H1 (cell line): Measurements from ENCODE around the gene METRN. TPM values are rescaled to one million over a fixed set of nuclear protein-coding genes. Genes with fewer than 3 reads are reported as not detected.
A peak's percentile ranks its signal among the peaks of the same experiment; 100 is the strongest.

Experiments used
- CTCF ChIA-PET: fragments of 300-600 bp; sonication (Branson Sonifier 250); formaldehyde crosslinking; loops from one replicate; lab custom pipeline; 2021; ENCODE audit not compliant: partially characterized antibody; lab: Charles Lee
- POLR2A ChIA-PET: fragments of 300-600 bp; sonication (Branson Sonifier 250); formaldehyde crosslinking; loops from one replicate; lab custom pipeline; 2021; ENCODE audit warnings: inconsistent platforms; ENCODE audit not compliant: partially characterized antibody; lab: Charles Lee
- DNase-seq, 2 experiments: peaks; one replicate each; pipeline versions ENCODE4 v3.0.0 to v3.0.0-alpha.2; 2010 to 2022; ENCODE audit warnings: low spot score in 2 of 2, low read depth in 1 of 2, mixed read lengths in 1 of 2
- FAIRE-seq: peaks from 2 replicates; lab custom pipeline; 2011; peaks lifted over from hg19 to GRCh38; lab: Jason Lieb, UNC
- H2AFZ ChIP-seq: 2 replicates; pipeline ENCODE4 v1.8.1; 2012; ENCODE audit warnings: low read length, inconsistent platforms
- H2AK5ac ChIP-seq: 2 replicates; pipeline ENCODE4 v1.6.1; 2013; ENCODE audit warnings: low read depth, low read length
- H2BK120ac ChIP-seq: replicated peaks from 2 replicates; pipeline ENCODE3; 2013; ENCODE audit warnings: low read depth, low read length, inconsistent platforms
- H2BK12ac ChIP-seq: 2 replicates; pipeline ENCODE4 v1.6.1; 2013; ENCODE audit warnings: low read depth, low read length
- H2BK15ac ChIP-seq: 2 replicates; pipeline ENCODE4 v1.6.1; 2013; ENCODE audit warnings: low read length
- H2BK20ac ChIP-seq: 2 replicates; pipeline ENCODE4 v1.6.1; 2013; ENCODE audit warnings: low read length
- H2BK5ac ChIP-seq: 2 replicates; pipeline ENCODE4 v1.6.1; 2013; ENCODE audit warnings: low read depth, low read length
- H3K14ac ChIP-seq: 2 replicates; pipeline ENCODE4 v1.6.1; 2013; ENCODE audit warnings: inconsistent platforms; ENCODE audit not compliant: insufficient read length
- H3K18ac ChIP-seq: 2 replicates; pipeline ENCODE4 v1.6.1; 2013; ENCODE audit warnings: low read length; ENCODE audit errors: extremely low read depth
- H3K23ac ChIP-seq: 2 replicates; pipeline ENCODE4 v1.6.1; 2013; ENCODE audit warnings: inconsistent platforms; ENCODE audit not compliant: insufficient read length
- H3K23me2 ChIP-seq: 2 replicates; pipeline ENCODE4 v1.6.1; 2013; ENCODE audit warnings: low read depth, low read length
- H3K27ac ChIP-seq: 2 replicates; pipeline ENCODE4 v1.6.1; 2011; ENCODE audit warnings: low read depth, low read length, inconsistent platforms
- H3K27me3 ChIP-seq, 4 experiments: replicated peaks in 1 of 4; 1 replicate in 1 of 4; 2 replicates in 3 of 4; pipeline versions ENCODE4 v1.6.1 to v1.8.1; 2011 to 2013; ENCODE audit warnings: low read length in 3 of 4, mild to moderate bottlenecking in 3 of 4, inconsistent platforms in 2 of 4, mixed read lengths in 2 of 4, moderate library complexity in 1 of 4; ENCODE audit not compliant: control insufficient read depth in 3 of 4, insufficient read depth in 3 of 4; ENCODE audit errors: extremely low read depth in 1 of 4
- H3K36me3 ChIP-seq, 4 experiments: 2 replicates each; pipeline versions ENCODE4 v1.6.1 to v1.8.1; 2011 to 2013; ENCODE audit warnings: mild to moderate bottlenecking in 4 of 4, low read length in 3 of 4, moderate library complexity in 2 of 4, control low read depth in 1 of 4, inconsistent platforms in 1 of 4; ENCODE audit not compliant: insufficient read depth in 4 of 4, control insufficient read depth in 2 of 4
- H3K4ac ChIP-seq: replicated peaks from 2 replicates; pipeline ENCODE3; 2013; ENCODE audit warnings: low read length, low read depth, mixed read lengths, inconsistent platforms; ENCODE audit not compliant: insufficient read length
- H3K4me1 ChIP-seq, 4 experiments: replicated peaks in 1 of 4; 1 replicate in 1 of 4; 2 replicates in 3 of 4; pipeline versions ENCODE4 v1.6.1 to v1.8.1; 2011 to 2013; ENCODE audit warnings: low read length in 3 of 4, inconsistent platforms in 2 of 4, mixed read lengths in 1 of 4; ENCODE audit not compliant: insufficient read depth in 4 of 4, control insufficient read depth in 3 of 4
- H3K4me2 ChIP-seq, 2 experiments: 2 replicates each; pipeline versions ENCODE4 v1.6.1 to v1.8.1; 2011 to 2013; ENCODE audit warnings: low read depth in 2 of 2, low read length in 2 of 2, control low read depth in 1 of 2, inconsistent platforms in 1 of 2, mild to moderate bottlenecking in 1 of 2; ENCODE audit not compliant: insufficient read depth in 1 of 2
- H3K4me3 ChIP-seq, 4 experiments: fragments of 200-600, 300-600 bp in 1 of 4; sonication (generic), shearing (Covaris generic), sonication (Bioruptor Twin) in 1 of 4; 2 replicates each; pipeline versions ENCODE4 v1.5.1 to v1.8.1; 2011 to 2016; ENCODE audit warnings: low read length in 4 of 4, low read depth in 3 of 4, control low read depth in 2 of 4, inconsistent platforms in 2 of 4, mild to moderate bottlenecking in 2 of 4, mixed read lengths in 1 of 4, moderate library complexity in 1 of 4; ENCODE audit not compliant: insufficient read depth in 2 of 4; ENCODE audit errors: extremely low read depth in 1 of 4
- H3K56ac ChIP-seq: replicated peaks from 2 replicates; pipeline ENCODE3; 2013; ENCODE audit warnings: low read depth, mild to moderate bottlenecking, mixed read lengths, low read length, inconsistent platforms; ENCODE audit not compliant: insufficient read length
- H3K79me1 ChIP-seq: 2 replicates; pipeline ENCODE4 v1.6.1; 2013; ENCODE audit warnings: low read depth, low read length, control low read depth
- H3K79me2 ChIP-seq, 2 experiments: 2 replicates each; pipeline versions ENCODE4 v1.6.1 to v1.8.1; 2012 to 2013; ENCODE audit warnings: low read length in 2 of 2, mild to moderate bottlenecking in 2 of 2, inconsistent platforms in 1 of 2; ENCODE audit not compliant: insufficient read depth in 2 of 2, control insufficient read depth in 1 of 2
- H3K9ac ChIP-seq, 4 experiments: replicated peaks in 1 of 4; 1 replicate in 1 of 4; 2 replicates in 3 of 4; pipeline versions ENCODE4 v1.6.1 to v1.8.1; 2011 to 2013; ENCODE audit warnings: low read depth in 3 of 4, low read length in 3 of 4, control low read depth in 2 of 4, mild to moderate bottlenecking in 2 of 4, moderate library complexity in 2 of 4, inconsistent platforms in 1 of 4; ENCODE audit errors: extremely low read depth in 1 of 4
- H3K9me3 ChIP-seq, 2 experiments: 2 replicates each; pipeline versions ENCODE4 v1.6.1 to v1.8.1; 2012 to 2013; ENCODE audit warnings: mild to moderate bottlenecking in 2 of 2, moderate library complexity in 2 of 2, control low read depth in 1 of 2, inconsistent platforms in 1 of 2, low read depth in 1 of 2, low read length in 1 of 2, mixed read lengths in 1 of 2; ENCODE audit not compliant: insufficient read depth in 2 of 2
- H4K20me1 ChIP-seq, 2 experiments: replicated peaks in 1 of 2; 2 replicates each; pipeline versions ENCODE3 to v1.8.1; 2011 to 2013; ENCODE audit warnings: inconsistent platforms in 2 of 2, low read length in 2 of 2, mild to moderate bottlenecking in 1 of 2; ENCODE audit not compliant: insufficient read depth in 2 of 2, control insufficient read depth in 1 of 2
- H4K5ac ChIP-seq: 2 replicates; pipeline ENCODE4 v1.6.1; 2013; ENCODE audit warnings: low read length, low read depth, mixed read lengths, inconsistent platforms; ENCODE audit not compliant: insufficient read length
- H4K8ac ChIP-seq: 2 replicates; pipeline ENCODE4 v1.8.0; 2013; ENCODE audit warnings: mild to moderate bottlenecking, moderate library complexity, low read length, inconsistent platforms; ENCODE audit not compliant: insufficient read depth; ENCODE audit errors: extremely low read depth
- H4K91ac ChIP-seq: replicated peaks from 2 replicates; pipeline ENCODE3; 2013; ENCODE audit warnings: low read length, mixed read lengths, inconsistent platforms; ENCODE audit not compliant: insufficient read length
- WGBS, 2 experiments: shearing (Covaris generic) in 1 of 2; methylation state at CpG; one replicate each; pipeline versions ENCODE4 v1.1.6 to v1.1.7; 2013 to 2015; ENCODE audit warnings: low lambda C conversion rate in 2 of 2, mixed read lengths in 2 of 2, inconsistent platforms in 1 of 2, low coverage in 1 of 2, missing lambda C conversion rate in 1 of 2; ENCODE audit not compliant: insufficient replicate concordance in 2 of 2, insufficient coverage in 1 of 2, insufficient read length in 1 of 2; ENCODE audit errors: extremely low coverage in 1 of 2, missing lambda C conversion rate in 1 of 2; 5-methylcytosine and 5-hydroxymethylcytosine counted together
- polyA plus RNA-seq, 7 experiments: library from polyadenylated mRNA; depleted of rRNA in 3 of 7; stranded (reverse) in 5 of 7; unstranded in 2 of 7; fragments of >200 nt in 5 of 7; fragments of 200-250 nt in 2 of 7; gene quantifications; 1 replicate in 5 of 7; 2 replicates in 1 of 7; 4 replicates in 1 of 7; pipeline versions ENCODE4 v1.2.1 to v1.2.3, GENCODE V29; 2011 to 2013; ENCODE audit warnings: missing spikeins in 2 of 7, mixed read lengths in 2 of 7
- total RNA-seq: library from RNA; stranded (reverse); fragmentation: NEBNext Ultra II Directional; extraction: Animal tissue kit (Norgen Biotek cat#: 25700); gene quantifications from 2 replicates; pipeline ENCODE4 v1.2.1, GENCODE V29; 2021

The METRN gene
- total and polyA plus RNA-seq, 2 of the 8 experiments (the other 6 are each of a cell fraction or from before 2014, with no cell fraction given): 18.7 to 25.8 TPM

- Histone ChIP-seq H3K4me1 (peaks cover 0 to 18% (median 16%) of the 10 kb centered on the region in 4 experiments; a peak in 6 of 7 replicates), H3K4me2 (no peak overlapping the region), H3K56ac (no peak overlapping the region), H3K79me2 (peaks cover 0 to 13% of the 10 kb centered on the region in 2 experiments; a peak in 1 of 4 replicates), H2BK5ac (no peak overlapping the region), H2BK20ac (no peak overlapping the region), H2AK5ac (no peak overlapping the region), H3K27me3 (no peaks in the 10 kb centered on the region), H3K23ac (no peak overlapping the region), H3K14ac (no peak overlapping the region), H3K79me1 (peaks cover 13% of the 10 kb centered on the region), H2BK15ac (no peak overlapping the region), H4K5ac (no peak overlapping the region), H3K18ac (no peak overlapping the region), H4K91ac (no peak overlapping the region), H3K9ac (no peak overlapping the region), H4K20me1 (peaks cover 5 to 30% of the 10 kb centered on the region in 2 experiments), H3K4ac (no peak overlapping the region), H4K8ac (peak overlapping the region; percentile 35; the same call in 1 of the 2 replicates), H3K27ac (no peak overlapping the region), H2AFZ (no peak overlapping the region), H3K4me3 (no peak overlapping the region), H3K36me3 (peaks cover 14 to 44% (median 33%) of the 10 kb centered on the region in 4 experiments), H3K9me3 (no peaks in the 10 kb centered on the region), H3K23me2 (peaks cover 12% of the 10 kb centered on the region), H2BK12ac (no peak overlapping the region), H2BK120ac (no peak overlapping the region)
- ChIA-PET CTCF (interaction anchor here (1.1 to 12.0 kb wide), 5 partner anchors 11 to 145 kb away, joined by 3 to 75 read pairs (median 5); partner anchors contain the start of gene WDR24), POLR2A (interaction anchor here (0.8 to 17.4 kb wide), 4 partner anchors 8 to 37 kb away, joined by 3 to 214 read pairs (median 4); partner anchors contain the start of genes JMJD8, RHBDL1 and STUB1)
- WGBS, 2 experiments: 94% methylated on average over 32 of the region's 52 CpGs; no CpG with 5 or more reads in 1 of the 2 experiments
- DNase-seq (no peak), FAIRE-seq (no peak)
These were observed 44.2 kb upstream of the METRN start for GRCh38 chr16:670485-671352.
